Embryonic facial prominence (tissue), 1 donor: ENCODE measurements around the gene SLC8A2.

Source experiments
- DNase-seq: peaks from one replicate; pipeline ENCODE4 v3.0.0-alpha.2; 2016; ENCODE audit errors: extremely low spot score

SLC8A2 gene

DNA sequence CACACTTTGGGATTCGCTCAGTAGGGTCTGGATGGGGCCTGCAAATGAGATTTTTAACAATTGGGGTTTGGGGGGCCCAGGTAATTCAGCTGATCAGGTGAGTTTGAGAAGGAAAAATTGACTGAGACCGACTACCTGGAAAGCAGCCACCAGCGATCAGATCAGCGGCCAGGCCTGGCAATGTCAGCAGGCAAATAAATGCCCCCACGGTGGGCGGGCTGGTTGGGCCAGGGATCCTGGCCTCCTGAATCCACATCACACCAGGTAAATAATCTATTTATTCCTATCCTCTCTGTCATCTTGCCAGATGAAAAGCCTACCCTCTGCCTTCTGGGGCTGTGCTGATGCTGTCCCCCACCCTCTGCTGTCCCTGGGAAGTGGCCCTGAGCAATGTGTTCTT, 33.8 kb upstream of the SLC8A2 start:
- DNase-seq, result no peak

DNA sequence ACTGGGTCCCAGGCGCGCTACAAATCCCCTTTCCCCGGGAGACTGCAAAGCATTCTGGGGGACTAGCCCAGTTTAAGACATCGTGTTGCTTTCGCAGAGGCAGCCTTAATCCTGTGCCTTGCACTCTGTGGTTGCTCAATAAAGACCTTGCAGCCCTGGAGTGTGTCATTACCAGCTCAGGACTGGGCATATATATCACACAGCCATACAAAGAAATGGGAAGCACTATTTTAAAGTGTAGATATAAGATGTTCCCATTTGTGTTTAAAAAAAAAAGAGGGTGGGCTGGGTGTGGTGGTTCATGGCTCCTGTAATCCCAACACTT, 32.1 kb upstream of the SLC8A2 start:
- DNase-seq, result no peak

DNA sequence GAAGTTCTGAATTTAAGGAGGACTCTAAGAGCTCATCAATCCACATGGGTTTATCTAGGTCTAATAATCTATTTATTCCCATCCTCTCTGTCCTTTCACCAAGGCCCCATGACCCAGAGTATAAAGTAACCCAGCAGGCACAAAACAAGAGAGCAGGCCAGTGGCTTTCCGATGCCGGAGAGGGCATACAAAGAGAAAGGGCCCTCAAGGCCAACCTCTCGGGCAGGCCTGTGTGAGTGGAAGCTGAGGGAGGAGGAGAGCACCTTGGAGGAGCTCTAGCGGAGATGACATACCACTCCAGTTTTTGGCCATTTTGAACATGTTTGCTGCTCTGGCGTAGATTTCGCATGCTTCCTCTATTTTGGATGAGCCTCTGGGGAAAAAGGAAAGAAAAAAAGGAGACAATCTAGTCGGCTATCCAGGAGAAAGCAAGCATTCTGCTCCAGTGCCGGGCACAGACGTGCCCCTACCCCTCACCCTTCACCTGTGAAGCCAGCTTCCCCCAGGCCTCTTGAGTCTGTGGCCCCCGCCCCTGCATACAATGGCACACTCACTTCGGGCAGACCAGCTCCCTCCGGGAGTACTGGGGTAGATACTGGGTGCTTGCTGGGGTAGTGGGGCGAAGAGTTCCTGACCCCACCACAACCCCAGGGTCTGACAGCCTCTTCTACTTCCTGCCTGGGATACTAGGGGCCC, 31.6 kb upstream of the SLC8A2 start:
- no peak for DNase-seq

DNA sequence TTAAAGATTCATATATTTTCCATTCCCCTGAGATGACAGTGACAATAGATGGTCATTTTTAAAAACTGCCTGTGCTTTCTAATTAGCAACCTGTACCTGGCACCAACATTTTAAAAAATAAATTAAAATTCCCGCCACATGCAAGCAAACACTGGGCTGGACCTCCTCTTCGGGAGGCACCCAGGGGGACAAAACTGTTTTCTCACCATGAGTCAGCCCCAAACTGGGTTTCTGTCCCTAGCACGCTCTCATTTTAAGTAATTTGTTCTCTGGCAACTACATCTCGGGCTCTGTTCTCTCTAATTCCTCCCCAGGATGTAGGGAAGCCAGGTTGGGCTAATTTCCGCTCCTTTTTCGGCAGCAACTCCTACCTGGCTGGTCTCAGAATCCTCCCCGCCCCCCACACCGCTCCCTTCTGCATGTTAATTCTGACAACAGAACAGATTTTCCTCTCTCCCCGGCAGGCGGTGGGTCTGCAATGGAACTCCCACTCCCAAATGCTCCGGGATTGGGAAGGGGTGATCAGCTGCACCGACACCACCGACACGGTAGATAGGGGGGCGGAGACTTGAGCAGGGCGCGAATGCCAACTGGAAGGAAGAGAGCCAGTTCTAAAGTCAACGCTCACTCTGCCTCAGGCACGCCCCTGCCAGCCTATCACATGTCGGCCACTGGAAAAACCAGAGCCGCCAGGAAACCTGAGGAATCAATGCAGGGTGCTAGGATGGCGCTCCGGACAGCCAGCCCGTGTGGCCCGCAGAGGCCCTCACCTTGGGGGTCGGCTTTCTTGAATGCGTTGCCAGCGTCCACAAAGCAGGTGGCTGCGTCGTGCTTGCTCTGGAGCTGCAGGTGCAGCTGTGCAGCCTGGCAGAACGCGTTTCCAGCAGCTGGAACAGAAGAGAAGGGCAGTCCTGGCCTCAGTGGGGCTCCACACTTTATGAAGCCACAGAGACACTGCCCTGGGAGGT, 28.5 kb upstream of the SLC8A2 start:
- DNase-seq, result no peak

DNA sequence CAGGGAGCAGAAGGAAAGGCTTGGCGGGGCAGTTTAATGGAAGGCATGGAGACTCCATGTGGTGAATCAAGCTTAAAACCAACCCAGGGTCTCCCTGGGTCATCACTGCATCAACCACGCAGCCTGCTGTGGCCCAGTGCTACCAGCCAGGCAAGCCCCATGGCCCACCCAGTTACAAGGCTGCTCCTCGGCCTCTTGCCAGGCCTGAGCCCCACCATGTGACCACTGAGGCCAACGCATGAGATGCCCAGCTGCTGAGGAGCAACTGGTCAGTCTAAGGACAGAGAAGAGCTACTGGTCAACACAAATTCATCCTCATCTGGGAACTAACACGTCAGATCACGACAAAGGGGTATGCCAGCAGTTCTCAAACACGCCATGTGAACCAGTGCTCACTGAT, 27.7 kb upstream of the SLC8A2 start:
- DNase-seq, result no peak

DNA sequence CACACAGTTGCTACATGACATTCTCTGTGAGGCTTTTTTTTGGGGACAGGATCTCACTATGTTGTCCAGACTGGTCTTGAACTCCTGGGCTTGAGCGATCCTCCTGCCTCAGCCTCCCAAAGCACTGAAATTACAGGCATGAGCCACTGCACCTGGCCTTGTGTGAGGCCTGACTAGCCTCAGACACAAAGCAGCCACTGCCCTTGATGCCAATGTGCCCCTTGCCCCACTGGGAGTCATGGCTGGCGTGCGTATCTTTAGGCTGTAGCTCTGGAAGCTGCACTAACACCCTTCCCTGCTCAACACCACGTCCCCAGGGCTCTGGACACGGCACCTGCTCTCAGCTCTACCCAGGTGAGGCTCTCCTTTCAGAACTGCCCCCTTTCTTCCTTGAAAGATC, 26.9 kb upstream of the SLC8A2 start:
- DNase-seq, result no peak

DNA sequence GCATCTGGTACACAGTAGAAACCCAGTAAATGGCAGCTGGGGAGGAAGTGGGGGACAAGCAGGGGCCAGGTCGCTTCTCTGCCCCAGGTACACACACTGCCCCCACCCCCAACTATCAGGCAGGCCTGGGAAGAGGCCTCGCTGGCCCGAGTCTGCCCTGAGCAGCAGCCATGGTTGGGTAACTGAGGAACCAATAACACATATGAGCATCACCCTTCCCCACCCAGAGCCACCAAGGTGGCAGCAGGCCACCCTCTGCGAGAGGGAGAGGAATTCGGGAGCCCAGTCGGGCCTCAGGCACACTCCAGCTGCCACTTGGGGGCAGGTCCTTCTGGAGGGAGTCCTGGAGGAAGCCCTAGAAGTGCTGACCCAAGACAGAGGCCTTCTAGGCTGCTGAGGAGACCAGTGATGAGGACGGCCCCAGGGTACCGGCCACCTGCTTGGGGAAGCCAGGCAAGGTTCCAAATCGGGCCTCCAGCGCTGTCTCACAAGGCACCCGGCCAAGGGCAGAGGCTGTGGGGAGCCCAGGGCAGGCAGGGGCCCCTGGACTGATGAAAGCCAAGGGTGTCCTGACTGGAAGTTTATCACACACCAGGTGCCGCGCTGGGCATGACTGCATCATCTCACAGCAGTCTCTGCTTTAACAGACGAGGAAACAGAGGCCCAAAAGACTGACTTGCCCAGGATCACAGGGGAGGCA, 26.3 kb upstream of the SLC8A2 start:
- no peak for DNase-seq

DNA sequence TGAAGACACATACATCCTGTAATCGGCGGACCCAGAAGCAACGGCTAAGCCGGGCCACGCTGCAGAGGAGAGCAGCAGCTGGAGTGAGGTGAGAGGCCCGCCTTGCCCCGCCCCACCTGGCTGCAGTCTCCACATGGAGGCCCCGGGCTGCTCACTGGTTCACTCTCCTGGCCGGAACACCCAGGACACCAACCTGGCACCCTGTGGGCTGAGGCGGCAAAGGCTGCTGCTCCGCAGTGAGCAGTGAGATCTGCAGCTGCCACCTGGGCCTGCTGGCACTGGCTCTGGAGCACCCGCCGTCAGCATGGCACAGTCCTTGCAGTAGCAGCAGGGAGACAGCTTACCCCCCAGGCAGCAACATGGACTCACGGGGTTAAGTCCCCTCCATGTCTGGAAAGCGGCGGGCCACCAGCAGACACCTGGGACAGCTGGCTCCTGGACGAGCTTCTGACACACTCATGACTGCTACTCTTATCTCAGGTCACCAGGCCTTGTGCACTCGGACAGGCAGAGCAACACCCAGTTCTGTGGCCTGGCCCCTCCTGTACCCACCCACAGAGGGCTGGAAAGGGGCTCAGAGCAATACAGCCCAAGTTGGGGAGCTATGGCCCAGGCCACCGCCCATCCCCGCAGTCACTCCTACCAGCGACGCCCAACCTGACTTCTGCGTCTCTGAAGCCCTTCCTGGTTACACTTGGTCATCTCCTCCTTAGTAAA, 25.5 kb upstream of the SLC8A2 start:
- no peak for DNase-seq

DNA sequence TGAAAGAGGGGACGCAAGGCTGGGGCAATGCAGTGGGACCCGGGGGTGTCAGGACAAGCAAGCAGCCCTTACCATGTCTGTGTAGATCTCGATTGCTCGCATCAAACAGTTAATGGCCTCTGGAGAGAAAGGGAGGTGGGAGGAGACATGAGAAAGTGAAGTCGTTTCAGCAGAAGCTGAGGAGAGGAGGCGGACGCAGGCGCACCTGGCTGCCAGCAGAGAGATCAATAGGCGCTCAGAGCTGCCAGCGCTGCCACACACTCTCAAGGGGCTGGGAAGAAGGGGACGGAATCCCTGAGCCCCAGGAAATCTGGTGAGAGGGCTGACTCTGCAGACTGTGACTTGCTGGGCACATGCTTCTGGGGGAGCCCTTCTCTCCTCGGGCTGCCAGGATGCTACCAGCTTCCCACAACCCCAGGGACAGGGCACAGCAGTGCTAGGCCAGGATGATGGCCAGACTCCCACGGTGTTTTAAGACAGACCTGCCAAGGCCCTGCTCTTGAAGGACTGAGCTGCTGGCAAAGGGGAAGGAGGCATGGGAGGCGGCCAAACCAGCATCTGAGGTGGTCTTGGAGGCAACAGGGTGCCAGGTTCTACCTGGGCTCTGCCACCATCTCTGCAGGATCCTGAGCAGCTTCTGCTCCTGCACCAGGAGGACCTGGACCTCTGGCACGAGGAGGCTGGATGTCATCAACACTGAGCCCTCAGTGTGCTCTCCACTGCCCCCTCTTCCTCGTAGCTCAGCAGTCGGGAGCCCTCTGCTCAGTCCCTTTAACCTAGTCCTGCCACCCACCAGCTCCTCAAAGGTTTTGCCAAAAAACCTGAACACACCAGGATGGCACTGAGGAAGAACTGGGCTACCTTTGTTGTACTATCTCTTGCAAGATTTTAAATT, 24.0 kb upstream of the SLC8A2 start:
- no peak for DNase-seq

DNA sequence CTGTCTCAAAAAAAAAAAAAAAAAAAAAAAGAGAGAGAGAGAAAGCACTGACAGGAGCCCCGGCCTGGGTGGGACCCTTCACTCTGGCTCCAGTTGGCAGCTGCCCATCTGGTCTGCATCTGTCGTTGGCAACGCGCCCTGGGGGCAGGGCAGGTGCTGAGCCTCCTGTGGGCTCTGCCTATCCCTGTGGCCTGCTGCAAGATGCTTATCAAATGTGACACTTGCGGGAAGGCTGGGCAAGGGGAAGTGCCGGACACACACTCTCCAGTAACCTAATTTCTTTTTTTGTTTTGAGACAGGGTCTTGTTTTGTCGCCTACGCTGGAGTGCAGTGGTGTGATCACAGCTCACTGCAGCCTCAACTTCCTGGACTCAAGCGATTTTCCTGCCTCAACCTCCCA, 23.0 kb upstream of the SLC8A2 start:
- DNase-seq, result no peak

DNA sequence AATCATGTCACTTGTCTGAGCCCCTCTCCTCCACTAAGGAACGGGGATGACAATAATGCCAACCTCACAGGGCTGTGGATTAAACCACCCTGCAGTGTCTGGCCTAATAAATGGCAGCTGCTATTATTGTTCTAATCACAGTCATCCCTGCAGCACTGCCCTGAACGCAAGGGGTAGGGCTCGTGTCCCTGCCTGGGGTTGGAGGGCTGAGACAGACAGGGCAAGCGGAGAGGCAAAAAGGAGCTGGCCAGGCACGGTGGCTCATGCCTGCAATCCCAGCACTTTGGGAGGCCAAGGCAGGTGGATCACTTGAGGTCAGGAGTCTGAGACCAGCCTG, 22.5 kb upstream of the SLC8A2 start:
- DNase-seq, result no peak

DNA sequence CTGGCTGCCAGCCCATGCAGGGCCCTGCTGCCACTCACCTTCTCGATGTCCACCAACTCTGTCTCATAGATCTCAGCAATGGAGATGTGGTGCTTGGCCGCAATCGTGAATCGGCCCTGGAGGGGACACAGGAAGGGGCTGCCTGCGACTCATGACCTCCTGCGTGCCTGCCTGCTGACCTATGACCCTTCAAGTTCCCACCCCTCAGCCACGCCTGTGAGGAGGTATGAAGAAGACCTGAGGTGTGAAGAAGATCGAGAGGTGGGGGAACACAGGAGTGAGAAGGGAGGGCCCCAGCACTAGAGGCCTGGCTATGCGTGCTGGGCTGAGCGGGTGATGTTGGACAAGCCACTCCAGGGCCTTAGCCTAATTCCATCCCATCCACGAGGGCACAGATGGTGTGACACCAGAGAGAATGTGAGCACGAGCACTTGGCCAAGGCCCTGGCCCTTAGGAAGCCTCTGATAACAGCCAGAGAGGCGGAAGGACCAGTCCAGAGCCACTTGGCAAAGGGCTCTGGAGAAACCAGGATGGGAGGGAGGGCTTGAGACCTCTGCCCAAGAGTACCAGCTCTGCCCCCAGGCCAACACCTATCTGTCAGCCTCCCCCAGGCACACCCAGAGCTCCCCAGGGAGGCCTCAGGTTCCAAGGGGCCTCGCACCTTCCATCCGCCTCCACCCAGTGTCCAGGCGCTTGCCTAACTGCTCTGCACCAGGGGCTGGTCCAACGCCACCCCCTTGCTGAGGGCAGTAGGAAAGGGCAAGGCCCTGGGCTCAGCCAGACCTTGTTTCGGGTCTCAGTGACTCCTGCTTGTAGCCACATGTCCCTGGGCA, 21.9 kb upstream of the SLC8A2 start:
- no peak for DNase-seq

DNA sequence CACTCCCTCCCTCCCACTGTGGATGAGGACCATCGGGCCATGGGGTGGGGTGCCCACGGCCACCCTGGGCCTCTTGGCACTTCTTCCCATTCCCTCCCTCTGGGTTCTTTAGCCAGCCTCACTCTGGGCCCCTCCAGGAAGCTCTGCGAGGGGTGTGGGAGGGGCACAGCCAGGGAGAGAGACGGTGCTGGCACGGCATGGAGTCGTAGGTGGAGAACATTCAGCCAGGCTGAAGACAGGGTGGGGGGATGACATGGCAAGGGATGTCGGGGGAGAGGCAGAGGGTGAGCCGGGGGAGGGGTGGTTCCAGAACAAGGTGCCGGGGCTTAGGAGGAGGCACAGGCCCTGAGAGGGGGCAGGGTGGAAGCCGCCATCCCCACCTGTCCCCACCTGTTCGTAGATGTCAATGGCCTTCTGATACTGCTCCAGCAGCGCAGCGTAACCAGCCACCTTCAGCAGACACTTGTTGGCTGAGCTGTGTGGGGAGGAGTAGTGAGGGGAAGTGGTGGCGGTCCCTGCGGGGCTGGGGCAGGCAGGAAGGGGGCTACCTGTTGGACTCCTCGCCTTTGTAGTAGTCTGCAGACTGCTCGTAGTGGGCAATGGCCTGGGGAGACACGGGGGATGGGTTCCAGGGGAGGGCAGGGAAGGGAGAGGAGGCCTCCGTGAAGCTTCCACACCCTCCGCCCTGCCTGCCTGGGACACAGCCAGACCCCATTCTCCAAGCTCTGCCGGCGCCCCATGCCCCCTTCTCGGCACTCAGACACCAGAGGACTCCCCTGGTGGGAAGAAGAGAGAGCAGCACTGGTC, 21.1 kb upstream of the SLC8A2 start:
- DNase-seq, result no peak

DNA sequence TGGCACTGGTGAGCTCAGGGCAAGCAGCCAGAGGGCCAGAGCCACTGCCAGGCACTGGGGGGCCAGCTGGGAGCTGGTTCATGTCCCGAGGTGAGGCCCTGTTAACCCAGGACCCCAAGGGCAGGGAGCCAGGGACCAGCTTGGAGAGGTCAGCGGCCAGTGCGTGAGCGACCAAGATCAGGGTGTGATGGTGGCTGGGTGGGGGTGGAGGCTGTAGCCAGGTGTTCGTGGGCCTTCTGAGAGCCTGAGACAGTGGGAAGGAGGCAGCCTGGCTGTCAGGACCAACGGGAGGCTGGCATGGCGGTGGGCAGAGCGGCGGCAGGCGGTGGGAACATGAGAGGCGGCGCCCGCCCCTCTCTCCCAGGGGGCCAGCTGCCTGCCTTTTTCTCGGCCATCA, 20.4 kb upstream of the SLC8A2 start:
- DNase-seq, result no peak

DNA sequence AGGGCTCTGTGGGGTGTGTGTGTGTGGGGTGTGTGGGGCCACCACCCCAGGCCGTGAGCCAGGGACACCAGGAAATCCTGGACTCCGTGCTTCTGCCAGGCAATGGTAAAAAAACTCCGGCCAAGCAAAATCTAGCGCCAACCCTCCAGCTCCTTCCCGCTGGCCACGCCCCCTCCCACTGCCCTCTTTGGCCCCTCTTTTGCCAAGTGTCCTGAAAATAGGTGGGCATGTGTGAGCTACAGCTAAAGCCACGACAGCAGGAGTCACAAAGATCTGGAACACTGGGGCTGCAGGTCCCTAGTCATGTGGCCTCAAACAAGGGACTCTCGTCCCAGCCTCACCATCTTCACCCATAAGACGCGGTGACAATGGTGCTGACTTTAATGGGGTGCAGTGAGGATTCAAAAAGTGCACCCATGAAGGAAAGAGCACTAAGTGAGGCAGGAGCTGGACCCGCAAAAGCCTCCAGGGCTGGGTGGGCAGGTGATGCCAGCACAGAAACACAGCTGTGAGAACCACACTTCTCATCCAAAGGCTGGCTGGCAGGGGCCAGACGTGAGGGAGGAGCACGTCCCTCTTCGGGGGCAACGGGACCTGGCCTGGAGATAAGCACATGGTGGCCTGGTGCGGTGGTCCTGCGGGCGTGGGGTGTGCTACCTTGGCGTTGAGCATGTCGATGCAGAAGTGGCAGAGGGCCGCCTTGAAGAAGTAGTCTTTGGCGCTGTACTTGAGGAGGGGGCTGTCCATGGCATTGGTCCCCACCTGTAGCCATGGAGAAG, 19.9 kb upstream of the SLC8A2 start:
- DNase-seq, result no peak

DNA sequence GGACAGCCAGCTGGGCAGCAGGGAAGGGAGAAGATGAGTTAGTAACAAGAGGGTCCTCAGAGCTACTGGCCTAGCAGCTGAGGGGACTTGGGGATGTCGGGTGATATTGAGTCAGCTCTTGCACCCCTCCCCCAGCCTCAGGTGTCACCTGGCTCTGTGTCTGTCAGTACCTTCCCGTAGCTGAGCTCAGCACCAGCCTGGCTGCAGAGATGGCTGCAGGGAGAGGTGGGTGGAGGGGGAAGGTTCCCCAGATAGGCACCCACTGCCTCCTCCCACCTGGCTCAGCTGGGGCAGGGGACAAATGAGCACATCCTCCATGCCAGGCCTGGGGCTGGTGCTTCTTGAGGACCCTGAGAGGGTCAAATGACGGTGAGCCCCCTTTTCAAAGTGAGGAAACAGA, 19.2 kb upstream of the SLC8A2 start:
- DNase-seq, result no peak

DNA sequence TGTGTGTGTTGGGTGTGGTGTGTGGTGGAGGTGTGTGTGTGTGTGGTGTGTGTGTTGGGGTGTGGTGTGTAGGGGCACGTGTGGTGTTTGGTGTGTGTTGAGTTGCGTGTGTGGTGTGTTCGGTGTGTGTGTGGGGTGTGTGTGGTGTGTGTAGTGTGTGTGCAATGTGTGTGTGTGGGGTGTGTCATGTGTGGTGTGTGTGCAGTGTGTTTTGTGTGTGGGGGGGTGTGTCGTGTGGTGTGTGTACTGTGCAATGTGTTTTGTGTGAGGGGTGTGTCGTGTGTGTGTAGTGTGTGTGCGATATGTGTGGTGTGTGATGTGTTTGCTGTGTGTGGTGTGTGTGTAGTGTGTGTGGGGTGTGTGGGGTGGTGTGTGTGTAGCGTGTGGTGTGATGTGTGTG, 18.3 kb upstream of the SLC8A2 start:
- DNase-seq, result no peak

DNA sequence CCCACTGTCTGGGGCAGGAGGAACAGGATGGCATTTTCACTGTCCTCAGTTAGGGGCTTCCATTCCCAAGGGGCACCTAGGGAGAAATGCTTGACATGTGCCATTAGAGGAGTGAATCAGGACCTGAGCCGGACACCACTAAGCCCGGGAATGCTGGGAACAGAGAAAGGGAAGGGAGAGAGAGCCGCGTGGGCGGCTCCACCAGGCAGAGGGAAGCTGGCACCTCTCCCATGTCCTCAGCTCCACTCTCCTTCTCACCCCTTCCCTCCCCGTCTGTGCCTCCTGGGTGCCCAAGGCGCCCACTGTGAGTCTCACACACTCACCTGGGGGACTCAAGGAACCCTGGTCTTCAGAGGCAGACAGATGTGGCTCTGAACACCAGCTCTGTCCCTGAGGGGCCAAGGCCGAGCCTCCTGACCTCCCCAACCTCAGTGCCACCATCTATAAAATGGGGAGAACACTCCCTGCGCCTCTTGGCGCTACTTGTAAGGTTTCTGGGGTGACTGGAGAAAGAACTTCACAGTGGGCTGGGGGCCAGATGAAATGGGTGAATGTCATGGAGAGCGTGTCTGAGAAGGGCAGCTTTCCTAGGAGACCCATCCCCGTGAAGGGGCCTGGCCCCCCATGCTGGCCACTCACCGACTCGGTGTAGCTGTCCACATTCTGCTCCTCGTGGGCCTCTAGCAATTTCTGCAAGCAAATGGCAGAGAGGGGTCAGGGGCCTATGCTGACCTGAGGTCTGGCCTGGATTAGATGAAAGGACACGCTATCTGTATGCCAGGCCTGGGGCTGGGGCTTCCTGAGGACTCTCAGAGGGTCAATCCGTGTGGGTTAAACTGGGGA, 17.6 kb upstream of the SLC8A2 start:
- DNase-seq, result no peak
